HG03469 (cell line): ENCODE data around the gene MAP3K20.
"Not testable (repeated sequence)": the region's sequence is repeated elsewhere in the genome, so short reads cannot be mapped to it uniquely, and the experiment has no call there.

Source experiments
- ATAC-seq: cut with Tn5 transposase; IDR thresholded peaks from one replicate; pipeline ENCODE4 v1.9.1; 2021; ENCODE audit warnings: mild to moderate bottlenecking, moderate library complexity, moderate number of reproducible peaks; ENCODE audit not compliant: unreplicated experiment

Gene MAP3K20

DNA sequence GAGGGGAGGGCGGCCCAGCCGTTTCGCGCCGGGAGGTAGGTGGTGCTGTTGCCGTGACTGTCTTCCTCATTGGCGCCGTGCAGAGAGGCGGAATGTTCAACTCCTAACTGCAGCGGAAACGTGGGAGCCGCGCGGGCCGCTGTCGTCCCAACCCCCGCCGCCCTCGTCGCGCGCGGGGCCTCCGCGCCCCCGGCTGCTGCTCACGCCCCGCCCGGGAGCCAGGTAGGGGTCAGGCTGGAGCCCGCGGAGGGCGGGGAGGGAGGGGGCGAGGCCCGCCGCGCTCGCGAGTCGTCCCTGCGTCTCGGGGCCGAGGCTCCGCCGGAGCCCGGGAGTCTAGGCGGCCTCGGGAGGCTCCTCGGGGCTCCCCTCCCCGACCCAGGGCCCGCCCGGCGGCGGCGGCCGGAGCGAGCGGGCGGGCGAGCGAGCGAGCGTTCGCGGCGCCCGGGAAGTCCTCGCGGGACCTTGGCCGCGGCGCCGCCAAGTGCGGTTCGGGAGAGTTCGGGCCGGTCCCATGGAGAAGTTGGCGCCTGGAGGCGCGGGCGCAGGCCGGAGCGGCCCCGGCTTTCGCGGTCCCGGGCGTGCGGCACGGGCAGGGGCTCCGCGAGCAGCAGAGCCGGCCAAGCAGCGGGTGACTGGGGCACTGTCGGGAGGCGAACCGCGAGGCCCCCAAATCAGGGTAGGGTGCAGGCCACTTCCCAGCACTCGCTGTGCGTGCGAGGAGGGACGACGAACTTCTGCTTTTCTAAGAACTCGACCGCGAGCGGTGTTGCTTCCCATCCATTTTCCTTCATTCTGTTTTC lies at the start of gene MAP3K20:
TSS of gene MAP3K20 (plus strand) at position 66 of the 800 bp plus-strand sequence. CDS start 15,186 bp downstream, outside the sequence.
- ATAC-seq: peak; percentile 44

DNA sequence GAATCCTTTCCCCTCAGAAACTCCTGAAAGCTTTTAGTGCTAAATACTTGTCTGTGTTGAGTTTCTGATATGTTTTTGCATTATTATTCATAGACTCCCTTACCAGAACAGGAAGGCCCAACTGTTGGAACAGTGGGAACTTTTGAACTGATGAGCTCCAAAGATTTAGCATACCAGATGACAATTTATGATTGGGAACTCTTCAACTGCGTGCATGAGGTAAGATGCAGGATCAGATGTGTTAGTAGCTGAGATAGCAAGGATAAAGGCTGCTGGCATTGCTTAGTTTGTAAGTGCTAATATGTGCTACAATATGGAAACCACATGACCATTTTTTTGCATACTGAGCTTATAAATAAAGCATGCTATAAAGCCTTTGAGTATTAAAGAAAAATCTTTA lies 49.2 kb upstream of the MAP3K20 start:
- no peak for ATAC-seq

DNA sequence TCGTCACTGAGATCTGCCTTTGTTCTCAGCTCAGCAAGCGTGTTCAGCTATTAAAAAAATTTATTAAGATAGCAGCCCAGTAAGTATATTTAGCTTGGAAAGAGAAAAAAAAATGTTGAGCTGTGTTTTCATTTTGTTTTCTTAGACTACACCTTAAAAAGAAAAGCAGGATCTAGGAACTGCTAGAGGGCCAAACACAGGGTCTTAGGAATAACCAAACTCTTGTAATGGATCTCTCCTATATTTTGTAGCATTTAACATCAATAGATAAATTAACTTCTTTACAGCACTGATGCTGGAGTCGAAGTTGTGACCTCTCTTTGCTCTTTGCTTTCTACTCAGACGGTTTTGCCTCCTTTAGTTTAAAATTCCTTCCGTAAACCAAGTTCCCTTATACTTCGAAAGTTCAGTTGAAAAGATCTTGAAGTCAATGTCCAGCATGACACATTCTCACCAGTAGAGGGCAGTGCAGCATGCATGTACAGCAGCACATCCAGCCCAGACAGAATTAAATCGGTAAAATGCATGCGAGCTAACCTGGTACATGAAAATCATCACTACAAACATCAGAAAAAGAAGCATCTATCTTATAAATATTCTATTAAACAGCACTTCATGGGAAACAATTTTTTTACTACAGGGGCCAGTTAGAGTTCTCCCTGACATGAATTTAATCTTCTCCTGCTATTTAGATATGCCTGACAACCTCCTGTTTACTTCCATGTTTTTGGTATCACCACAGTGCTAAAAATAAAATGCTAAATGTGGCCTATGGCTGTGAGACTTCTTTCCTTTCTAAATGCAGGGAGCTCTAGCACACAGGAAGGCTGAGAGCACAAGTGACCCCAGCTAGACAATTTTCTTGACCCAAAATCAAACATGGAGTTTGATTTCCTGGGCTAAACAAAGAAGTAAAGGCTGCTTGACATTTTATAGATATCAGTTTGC lies 48.2 kb upstream of the MAP3K20 start:
- no peak for ATAC-seq

DNA sequence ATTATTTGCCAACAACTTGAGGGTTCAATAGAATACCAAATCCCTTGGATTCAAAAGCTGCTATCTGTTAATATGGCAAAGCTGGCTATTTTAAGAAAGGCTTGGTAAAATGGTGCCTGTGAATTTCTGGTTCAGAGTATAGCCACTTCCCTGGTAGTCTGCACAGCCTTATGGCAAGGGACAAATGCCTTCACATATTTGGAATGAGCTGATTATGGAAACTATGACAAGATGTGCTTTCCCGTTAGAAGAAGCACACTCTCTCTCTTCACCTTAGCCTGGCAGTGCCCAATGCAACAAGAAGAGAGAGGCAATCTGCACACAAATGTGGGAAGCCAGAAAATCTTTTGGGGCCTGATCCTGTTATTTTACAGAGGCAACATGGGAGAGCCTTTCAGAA lies 47.5 kb upstream of the MAP3K20 start:
- no peak for ATAC-seq

DNA sequence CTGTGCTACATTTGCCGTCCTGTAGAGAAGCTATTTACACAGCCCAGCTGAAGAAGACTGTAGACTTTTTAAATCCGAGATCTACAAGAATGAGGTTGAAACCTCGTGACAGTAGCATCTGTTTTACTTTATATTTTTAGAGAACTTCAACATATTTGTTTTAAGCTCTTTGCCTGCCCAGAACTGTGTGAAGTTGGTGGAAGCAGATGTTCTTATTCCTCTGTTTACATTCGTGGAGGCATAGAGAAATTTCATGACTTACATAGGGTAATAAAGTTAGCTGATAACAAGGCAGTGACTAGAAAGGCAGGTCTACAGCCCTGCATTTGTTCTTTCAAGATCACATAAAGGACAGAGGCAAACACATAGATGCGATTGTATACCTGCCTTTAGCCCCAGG lies 47.0 kb upstream of the MAP3K20 start:
- no peak for ATAC-seq

DNA sequence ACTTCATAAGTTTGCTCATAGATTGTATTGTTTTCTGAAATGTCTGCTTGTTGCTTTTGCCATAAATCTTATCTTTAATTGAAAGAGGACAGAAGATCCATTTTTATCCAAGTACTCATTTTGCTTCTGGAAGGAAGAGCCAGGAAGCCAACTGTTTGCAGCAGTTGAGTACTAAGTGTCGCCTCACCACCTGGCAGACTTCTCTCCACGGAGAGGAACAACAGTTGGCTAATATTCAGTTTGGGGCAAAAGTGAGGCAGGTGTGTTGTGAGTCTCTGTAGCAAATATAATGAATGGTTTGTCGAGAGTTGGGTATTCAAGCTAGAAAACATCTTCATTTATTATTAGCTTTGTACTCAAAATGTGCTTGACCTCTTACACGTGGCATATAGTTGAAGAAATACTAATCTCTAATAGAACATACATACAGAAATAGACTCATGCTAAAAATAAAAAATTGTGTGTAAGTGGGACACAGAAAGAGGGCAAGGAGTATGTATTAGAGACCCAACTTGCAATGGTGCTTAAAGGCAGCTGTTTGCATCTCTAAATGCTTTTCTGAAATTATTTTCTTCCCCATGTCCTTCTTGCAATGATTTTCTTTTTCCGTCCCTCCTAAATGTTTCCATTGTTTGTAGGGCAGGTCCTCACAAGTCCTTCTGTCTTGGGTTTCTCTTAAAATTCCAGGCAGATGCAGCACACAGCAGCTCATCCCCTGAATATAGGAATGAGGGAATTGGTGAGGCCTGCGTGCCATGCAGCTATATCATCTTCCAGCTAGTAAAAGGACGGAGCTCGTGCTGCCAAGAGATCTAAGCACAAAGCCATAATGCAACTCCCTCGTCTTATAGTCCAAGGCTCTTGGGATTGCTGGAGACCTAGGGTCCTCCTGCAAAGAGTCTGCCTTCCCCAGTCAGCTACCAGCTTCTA lies 44.8 kb upstream of the MAP3K20 start:
- ATAC-seq: no peak

DNA sequence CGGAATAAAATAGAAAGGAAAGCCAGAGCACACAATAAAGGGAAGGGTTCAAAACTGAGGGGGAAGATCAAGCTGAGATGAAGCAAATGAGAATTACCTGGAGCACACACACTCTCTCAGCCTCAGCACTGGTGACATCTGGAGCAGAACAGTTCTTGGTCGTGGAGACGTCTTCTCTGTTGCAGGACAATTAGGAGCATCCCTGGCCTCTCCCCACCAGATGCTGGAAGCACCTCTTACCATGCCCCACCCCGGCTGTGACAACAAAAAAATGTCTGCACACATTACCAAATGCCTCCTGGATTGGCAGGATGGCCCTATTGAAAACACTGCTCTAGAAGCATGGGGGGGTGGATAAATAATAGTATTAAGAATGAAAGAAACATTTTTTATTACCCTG lies 43.6 kb upstream of the MAP3K20 start:
- ATAC-seq: no peak

DNA sequence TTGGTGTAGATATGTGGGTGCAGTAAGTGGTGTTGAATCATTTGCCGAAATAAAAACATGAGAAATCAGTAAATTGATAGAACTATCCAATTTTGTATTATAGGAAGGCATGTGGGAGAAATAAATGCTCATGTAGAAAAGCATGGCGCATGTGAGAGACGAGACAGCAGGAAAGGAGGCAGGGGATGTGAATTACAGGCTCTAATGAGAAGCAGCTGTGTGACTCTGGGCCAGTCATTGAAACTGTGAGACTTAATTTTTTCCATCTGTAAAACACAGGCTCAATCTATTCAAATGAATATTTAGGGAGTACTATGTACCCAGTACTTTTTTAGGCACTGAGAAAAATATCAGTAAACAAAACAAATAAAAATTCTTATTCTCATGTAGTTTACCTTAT lies 42.6 kb upstream of the MAP3K20 start:
- ATAC-seq: no peak

DNA sequence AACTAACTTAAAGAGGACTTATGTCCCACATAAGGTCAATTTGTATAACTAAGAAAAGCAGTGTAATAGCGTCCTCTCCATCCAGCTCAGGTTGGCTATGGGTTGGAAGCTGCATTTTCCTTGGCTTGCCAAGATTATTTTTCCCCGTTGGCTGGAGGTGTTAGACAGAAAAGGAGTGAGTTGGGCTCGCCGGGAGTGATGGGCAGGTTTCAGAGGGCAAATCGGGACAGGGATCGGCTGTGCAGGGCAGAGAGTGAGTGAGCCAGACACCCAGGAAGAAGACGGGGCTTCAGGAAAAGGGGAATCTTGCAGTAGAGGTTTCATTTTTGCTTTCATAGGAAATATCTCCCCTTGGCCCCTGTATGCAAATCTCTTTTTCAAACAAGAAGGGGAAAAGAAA lies 41.5 kb upstream of the MAP3K20 start:
- no peak for ATAC-seq

DNA sequence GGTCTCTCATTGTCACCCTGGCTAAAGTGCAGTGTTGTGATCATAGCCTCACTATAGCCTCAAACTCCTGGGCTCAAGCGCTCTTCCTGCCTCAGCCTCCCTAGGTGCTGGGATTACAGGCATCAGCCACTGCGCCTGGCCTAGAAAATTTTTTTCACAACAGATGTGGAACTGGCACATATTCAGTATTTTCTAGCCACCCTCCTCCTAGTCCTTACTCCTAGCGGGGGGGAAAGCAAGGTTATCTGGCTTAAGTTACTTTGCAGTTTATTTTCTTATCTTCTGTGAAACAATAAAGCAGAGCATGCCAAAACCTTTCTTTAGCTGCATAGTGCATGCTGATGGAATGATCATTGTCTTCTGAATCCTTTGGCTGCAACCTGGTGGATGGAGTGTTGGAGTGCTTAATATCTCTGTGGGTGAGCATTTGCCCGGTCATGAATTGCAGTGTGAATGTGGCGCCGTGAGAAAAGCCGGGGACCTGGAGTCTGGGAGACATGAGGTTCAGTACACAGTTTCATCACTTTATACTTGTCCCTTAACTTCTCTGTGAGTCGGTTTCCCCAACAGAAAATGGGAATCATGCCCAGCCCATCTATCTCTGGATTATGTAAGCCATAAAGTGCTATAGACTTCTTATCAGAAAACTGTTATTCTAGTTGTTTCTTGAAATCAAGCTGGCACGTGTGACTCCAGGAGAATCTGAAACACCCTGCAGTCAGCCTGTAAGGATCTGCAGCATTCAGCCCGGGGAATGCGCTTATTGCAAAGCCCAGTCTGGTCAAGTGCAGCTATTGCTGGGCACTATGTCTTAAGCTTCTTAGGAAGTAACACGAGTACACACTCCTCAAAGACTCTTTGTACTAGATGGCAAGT lies 38.2 kb upstream of the MAP3K20 start:
- ATAC-seq: no peak

DNA sequence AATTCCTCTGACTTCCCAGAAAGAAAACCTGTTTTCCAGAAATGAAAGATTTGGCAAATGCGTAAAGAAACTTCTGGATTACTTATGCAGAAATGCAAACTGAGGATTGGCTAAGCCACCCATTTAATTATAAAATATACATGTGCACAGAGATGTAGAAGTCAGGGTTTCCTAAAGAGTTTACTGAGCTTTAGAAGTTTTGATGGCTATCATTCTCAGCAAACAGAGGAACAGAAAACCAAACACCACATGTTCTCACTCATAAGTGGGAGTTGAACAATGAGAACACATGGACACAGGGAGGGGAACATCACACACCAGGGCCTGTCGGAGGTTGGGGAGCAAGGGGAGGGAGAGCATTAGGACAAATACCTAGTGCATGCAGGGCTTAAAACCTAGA lies 37.4 kb upstream of the MAP3K20 start:
- ATAC-seq: not testable (repeated sequence)

DNA sequence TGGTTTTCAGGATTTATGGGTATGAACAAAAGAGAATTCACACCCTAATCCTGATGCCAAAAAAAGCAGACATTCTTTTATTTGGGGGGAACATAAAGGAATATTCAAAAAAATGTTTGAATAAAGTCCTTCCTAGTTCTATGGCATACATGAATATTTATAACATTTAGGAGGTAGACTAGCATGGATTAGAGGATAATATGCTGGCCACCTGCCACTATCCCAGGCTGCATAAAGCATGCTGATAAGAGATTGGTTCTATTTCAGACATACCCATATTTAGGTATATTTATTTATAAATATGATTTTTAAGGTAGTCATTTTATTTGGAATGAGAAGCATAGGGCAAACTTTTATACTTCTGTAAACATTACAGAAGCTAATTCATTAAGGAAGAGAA lies 34.9 kb upstream of the MAP3K20 start:
- no peak for ATAC-seq

DNA sequence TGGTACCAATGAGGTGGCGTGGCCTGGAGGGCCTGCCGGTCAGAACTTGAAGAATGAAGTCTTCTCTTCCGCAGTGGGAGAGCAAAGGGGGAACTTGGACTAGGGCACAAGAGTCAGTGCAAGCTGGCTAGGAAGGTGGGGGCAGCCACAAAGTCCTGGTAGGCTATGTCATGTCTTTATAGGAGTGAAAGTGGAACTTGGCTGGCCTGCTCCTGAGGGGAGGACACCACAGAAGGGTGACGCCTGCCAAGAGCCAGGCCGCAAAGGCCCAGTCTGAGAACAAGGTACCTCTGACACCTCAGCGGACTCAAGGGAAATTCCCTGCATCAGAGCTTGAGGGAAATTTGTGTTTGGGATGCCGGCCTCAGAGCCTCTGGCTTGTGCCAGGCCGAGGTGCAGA lies 32.2 kb upstream of the MAP3K20 start:
- ATAC-seq: no peak

DNA sequence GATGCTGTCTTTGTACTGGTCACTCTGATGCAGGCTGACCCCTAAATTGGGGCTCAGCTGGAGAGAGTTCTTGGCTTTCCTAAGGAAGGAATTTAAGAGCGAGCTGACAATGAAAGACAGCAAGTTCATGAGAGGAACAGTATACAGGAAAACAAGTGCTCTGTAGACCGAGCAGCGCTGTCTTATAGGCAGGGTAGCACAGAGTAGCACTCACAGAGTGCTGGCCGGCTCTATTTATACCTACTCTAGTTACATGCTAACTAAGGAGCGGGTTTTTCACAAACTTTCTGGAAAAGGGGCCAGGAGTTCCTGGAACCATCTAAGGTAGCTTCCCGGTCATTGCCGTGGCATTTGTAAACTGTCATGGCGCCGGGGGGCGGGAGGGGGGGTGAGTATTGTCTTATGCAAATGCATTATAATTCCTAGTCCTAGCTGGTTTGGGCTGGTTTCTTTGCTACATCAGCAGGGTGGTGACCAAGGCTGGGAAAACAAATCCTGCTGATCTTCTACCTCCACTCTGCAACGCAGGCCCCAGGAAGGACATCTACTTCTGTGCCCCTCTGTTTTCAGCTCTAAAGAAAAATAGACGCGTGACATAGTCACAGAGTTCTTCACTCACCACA lies 31.6 kb upstream of the MAP3K20 start:
- no peak for ATAC-seq

DNA sequence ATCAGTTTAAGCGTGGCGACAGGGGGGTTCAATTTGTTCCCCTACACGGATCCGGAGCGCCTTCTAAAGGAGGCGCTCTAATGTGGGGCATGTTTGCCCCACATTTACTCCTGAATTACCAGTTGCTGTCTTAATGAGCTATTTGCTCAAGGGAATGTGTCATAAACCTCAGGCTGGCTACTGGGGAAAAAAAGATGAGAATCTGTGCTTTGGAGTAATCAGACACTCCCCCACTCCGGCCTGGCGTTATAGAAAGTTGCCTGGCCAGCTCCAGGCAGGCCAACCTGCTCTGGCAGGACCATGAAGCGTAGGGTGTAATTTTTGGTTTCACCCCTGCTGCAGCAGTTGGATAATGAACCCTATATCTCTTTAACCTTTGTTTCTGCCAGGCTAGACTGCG lies 31.0 kb upstream of the MAP3K20 start:
- no peak for ATAC-seq

DNA sequence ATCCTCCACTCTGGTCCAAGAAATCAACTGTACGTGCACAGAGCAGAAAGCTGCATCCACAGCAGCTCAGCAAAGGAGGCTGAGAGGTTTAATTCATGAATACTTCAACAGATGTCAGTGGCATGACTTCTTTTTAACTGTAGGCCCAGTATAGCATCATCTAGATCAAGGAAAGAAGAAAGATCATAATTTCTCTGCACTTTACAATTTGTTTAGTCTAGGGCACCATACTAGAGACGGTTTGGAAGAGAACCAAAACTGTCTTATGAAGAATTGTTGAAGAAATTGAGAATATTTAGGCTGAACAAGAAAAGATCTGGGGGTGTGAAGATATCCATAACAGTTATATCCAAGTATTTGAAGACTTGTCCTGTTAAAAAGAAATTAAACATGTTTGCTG lies 30.5 kb upstream of the MAP3K20 start:
- ATAC-seq: no peak

DNA sequence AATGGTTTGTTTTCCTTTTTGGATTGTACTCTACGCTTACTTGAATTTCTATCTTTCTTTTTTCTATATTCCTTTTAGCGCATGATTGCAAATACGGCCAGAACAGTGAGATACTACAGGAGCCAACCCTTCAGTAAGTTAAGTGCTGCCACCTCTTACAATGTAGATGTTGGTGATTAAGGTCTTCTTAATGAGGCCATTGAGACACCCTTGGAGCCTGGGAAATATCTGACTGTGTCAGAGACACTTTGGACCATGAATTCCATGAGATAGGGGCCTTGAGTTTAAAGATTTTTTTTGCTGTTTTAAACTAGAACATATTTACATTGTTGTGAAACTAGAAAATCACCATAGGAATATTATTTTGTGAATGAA lies 27.1 kb upstream of the MAP3K20 start:
- no peak for ATAC-seq

DNA sequence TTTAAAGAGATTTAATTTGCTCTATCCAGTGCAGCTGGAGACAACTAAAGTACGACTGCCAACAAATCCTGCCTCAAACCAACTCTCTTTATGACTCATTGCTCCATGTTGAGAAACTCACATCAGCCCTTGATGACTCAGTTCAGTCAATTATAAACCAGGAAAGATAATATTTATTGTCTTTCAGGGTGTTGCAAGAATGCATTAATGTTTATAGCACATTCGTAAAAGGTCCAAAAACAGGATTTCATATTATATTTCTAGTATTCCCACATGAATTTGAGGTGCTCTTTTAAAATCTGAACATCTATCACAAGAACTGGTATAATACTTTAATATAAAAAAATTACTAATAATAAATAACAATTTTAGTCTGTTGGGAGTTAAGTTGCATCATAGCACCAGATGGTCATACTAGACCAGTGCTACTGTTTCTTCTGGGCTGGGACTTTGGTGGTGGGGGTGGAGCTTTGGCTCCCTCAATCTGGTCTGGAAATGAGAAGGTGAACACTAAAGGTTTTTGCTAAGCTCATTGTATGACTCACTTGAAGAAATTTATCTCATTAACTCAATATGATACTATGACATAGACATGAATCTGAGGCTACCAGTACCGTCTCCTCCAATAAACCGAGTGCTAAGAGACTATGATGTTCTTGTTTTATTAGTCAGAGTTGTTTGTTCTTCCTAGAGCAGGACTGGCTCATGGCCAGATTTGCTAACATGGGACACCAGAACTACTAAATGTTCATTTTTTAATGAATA lies 26.6 kb upstream of the MAP3K20 start:
- peak; percentile 66 for ATAC-seq

DNA sequence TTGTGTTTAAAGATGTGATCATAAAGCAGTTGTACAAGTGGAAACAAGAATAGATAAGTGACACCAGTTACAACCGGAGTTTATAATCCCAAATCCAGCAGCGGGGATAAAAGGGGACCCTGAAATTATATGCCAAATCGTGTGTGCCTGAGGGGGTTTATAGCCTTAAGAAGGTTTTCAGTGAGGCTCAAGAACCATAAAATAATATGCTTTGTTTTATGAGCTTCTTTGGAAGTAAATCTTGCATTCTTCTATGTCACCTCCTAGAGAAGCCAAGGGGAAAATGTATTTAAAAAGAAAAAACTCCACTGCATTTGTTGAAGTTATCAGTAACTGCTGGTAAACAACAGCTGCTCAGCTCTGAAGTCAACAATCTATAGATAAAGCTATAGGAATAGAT lies 25.8 kb upstream of the MAP3K20 start:
- ATAC-seq: no peak
